Lower leg skin (tissue), 4 donors: ENCODE results near the gene SUGP2. TPM values are rescaled to one million over a fixed set of nuclear protein-coding genes. Genes with fewer than 3 reads are reported as not detected.

ENCODE experiments used
- DNase-seq, 2 donors: peaks; one replicate each; pipeline ENCODE4 v3.0.0-alpha.2; 2019; ENCODE audit warnings: low spot score in 2 of 2
- H3K4me3 ChIP-seq: fragments of 200-600 bp; sonication (generic); 2 replicates; pipeline ENCODE4 v1.5.1; 2017; ENCODE audit warnings: mild to moderate bottlenecking, low read depth; ENCODE audit not compliant: poor library complexity, severe bottlenecking
- POLR2A ChIP-seq, 2 donors: fragments of 450-650 bp; IDR thresholded peaks; one replicate each; pipeline ENCODE4 v1.6.1; 2016 to 2017; ENCODE audit warnings: antibody characterized with exemption in 2 of 2, mild to moderate bottlenecking in 1 of 2, moderate library complexity in 1 of 2
- WGBS, 2 donors: methylation state at CpG; one replicate each; pipeline ENCODE4 v1.1.5; 2018; 5-methylcytosine and 5-hydroxymethylcytosine counted together
- intact Hi-C: fragments of 100-400 bp; cut with DNase I; formaldehyde crosslinking; loops from one replicate; pipeline ENCODE4 v1.15.0; 2023; ENCODE audit warnings: low total_unique reads
- total RNA-seq, 4 donors: library from RNA; depleted of rRNA; stranded (reverse); fragments of >200 nt; gene quantifications; one replicate each; pipeline ENCODE4 v1.1.0, GENCODE V29; 2016
- TF ChIP-seq, protein P1 (sequence below), 3 donors: fragments of 450-650 bp; IDR thresholded peaks; one replicate each; pipeline ENCODE4 v1.5.1; 2016; ENCODE audit warnings: antibody characterized with exemption in 3 of 3, mild to moderate bottlenecking in 3 of 3, moderate library complexity in 2 of 3

The SUGP2 gene
- total RNA-seq, 4 donors from 2014 or later = 16.2 to 29.8 (median 20.8) TPM

DNA sequence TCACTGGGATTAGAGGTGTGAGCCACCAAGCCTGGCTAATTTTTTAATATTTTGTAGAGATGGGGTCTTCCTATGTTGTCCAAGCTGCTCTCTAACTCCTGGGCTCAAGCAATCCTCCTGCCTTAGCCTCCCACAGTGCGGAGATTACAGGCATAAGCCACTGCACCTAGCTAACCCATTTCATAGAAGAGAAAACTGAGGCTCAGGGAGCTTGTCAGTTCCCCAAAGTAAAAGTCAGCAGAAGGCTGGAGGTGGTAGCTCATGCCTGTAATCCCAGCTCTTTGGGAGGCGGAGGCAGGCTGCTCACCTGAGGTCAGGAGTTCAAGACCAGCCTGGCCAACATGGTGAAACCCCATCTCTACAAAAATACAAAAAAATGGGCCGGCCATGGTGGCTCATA is 83.5 kb downstream of the SUGP2 start:
- H3K4me3 ChIP-seq = no peak overlapping the region
- intact Hi-C loops = no loop called here

DNA sequence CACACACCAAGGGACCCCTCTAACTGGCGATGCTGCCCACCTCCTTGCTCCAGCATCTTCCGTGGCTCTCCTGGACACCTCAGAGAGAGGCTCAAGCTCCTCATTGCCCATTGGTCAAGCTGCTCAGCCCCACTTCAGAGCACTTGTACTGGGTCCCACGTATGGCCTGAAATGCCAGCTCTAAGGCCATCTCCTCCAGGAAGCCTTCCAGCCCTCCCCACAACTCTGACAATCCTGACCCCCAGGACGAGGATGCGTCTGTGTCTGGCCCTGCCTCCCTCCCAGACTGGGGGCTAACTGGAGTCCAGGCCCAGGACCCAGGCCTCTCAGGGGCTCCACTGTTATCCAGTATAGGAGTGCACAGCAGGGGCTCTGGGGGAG is 84.4 kb downstream of the SUGP2 start:
- intact Hi-C loops = no loop called here
- WGBS, 2 donors = 90 to 91% methylated on average over 5 of the region's 5 CpGs
- no peak overlapping the region for H3K4me3 ChIP-seq
- DNase-seq = no peak
- no peak for TF ChIP-seq POLR2A (IDR thresholded peaks at IDR 0.05)
- TF ChIP-seq, protein P1, sequence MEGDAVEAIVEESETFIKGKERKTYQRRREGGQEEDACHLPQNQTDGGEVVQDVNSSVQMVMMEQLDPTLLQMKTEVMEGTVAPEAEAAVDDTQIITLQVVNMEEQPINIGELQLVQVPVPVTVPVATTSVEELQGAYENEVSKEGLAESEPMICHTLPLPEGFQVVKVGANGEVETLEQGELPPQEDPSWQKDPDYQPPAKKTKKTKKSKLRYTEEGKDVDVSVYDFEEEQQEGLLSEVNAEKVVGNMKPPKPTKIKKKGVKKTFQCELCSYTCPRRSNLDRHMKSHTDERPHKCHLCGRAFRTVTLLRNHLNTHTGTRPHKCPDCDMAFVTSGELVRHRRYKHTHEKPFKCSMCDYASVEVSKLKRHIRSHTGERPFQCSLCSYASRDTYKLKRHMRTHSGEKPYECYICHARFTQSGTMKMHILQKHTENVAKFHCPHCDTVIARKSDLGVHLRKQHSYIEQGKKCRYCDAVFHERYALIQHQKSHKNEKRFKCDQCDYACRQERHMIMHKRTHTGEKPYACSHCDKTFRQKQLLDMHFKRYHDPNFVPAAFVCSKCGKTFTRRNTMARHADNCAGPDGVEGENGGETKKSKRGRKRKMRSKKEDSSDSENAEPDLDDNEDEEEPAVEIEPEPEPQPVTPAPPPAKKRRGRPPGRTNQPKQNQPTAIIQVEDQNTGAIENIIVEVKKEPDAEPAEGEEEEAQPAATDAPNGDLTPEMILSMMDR (IDR thresholded peaks at IDR 0.05) = no peak

More for the DNA sequence above, 83.5 kb downstream of the SUGP2 start:
- no peak for DNase-seq
- WGBS, 2 donors = 90 to 91% methylated on average over 3 of the region's 3 CpGs
- no peak for TF ChIP-seq POLR2A (IDR thresholded peaks at IDR 0.05)
- TF ChIP-seq, protein P1 (IDR thresholded peaks at IDR 0.05) = no peak

GRCh38 chr19:18948075-18948975 is 85.0 kb downstream of the SUGP2 start:
- TF ChIP-seq, protein P1 (IDR thresholded peaks at IDR 0.05) = no peak
- TF ChIP-seq POLR2A (IDR thresholded peaks at IDR 0.05) = no peak
- intact Hi-C loops = no loop called here
- 71 to 78% methylated on average over 9 to 15 of the region's 15 CpGs for WGBS, 2 donors
- H3K4me3 ChIP-seq = no peak overlapping the region
- DNase-seq = no peak

- intact Hi-C loops = no loop called here
- 62 to 68% methylated on average over 14 of the region's 14 CpGs for WGBS, 2 donors
- H3K4me3 ChIP-seq = no peak overlapping the region
- no peak for TF ChIP-seq POLR2A (IDR thresholded peaks at IDR 0.05)
- TF ChIP-seq, protein P1 (IDR thresholded peaks at IDR 0.05) = no peak
- DNase-seq = no peak
Observed at GRCh38 chr19:18946918-18947317, 86.4 kb downstream of the SUGP2 start.

DNA sequence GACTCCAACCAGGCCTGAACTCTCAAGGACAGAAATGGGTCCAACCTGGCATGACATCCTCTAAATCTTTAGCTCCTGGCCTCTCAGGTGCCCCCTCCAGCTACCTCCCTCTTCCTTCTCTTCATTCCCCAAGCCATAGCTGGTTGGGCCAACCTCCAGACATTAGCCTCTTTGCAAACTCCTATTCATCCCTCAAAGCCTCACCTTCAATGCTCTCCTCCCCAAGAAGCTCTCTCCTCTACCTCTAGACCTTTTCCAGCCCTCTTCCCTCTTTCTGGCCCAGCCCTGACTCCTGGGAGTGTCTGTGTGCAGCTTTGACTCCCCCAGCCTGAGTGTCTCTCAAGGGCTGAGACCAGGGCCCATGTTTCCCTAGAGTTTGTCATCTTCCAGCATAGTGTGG is 87.0 kb downstream of the SUGP2 start:
- intact Hi-C loops = no loop called here
- H3K4me3 ChIP-seq = no peak overlapping the region
- no peak for DNase-seq
- TF ChIP-seq POLR2A (IDR thresholded peaks at IDR 0.05) = no peak
- TF ChIP-seq, protein P1 (IDR thresholded peaks at IDR 0.05) = no peak
